Measurements from ENCODE around the gene STXBP4.

STXBP4 gene

GRCh38 chr17:55172612-55173011 lies 204.0 kb downstream of the STXBP4 start:
- no peak for DNase-seq (ENCODE audit: low spot score)

- no peak for DNase-seq (ENCODE audit: low spot score)
These were observed 205.6 kb downstream of the STXBP4 start for GRCh38 chr17:55174133-55174532.

DNA sequence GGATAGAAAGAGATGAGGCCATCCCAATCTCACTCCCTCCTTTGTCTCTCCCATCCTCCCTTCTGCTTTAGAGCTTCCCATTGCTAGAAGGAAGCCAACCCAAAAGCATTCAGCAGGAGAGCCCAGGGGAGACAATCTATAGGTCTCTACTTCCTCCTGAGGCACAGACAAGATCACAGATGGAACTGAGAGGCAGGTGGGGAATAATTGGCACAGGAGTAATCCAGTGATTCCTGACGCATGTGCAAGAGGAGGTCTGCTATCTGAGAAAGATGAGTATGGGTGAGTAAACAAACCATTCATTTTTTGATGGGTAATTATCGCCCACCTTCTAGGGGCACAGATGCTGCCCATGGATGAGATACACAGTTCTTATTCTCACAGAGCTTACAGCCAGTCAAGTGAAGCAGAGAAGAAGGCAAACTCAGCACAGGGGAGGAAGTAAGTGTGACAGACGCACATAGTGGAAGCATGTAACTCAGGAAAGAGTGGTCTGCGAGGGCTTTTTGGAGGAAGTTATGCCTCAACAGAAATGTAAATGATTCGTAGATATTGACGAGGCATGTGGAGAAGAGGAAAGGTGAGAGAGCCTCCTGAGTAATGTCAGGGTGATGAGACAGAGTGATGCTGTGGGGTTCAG lies 207.3 kb downstream of the STXBP4 start:
- DNase-seq (ENCODE audit: low spot score): no peak

GRCh38 chr17:55177159-55177854 lies 208.7 kb downstream of the STXBP4 start:
- no peak for DNase-seq (ENCODE audit: low spot score)

DNA sequence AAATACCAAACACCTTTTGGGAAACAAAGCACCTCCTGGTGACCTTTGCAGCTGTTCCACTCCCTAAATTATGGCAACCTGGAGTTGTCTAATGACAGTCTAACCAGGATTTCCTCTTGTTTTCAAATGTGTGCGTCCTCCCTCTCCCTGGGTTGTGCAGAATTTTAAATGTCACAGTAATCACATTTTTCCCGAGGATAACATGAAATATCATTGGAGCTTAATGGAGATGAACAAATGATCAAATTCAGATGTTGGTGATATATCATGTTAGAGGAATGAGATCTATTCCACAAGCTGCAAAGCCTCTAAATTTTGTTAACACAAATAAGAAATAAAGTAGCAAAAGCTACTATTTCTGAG lies 209.3 kb downstream of the STXBP4 start:
- no peak for DNase-seq (ENCODE audit: low spot score)

DNA sequence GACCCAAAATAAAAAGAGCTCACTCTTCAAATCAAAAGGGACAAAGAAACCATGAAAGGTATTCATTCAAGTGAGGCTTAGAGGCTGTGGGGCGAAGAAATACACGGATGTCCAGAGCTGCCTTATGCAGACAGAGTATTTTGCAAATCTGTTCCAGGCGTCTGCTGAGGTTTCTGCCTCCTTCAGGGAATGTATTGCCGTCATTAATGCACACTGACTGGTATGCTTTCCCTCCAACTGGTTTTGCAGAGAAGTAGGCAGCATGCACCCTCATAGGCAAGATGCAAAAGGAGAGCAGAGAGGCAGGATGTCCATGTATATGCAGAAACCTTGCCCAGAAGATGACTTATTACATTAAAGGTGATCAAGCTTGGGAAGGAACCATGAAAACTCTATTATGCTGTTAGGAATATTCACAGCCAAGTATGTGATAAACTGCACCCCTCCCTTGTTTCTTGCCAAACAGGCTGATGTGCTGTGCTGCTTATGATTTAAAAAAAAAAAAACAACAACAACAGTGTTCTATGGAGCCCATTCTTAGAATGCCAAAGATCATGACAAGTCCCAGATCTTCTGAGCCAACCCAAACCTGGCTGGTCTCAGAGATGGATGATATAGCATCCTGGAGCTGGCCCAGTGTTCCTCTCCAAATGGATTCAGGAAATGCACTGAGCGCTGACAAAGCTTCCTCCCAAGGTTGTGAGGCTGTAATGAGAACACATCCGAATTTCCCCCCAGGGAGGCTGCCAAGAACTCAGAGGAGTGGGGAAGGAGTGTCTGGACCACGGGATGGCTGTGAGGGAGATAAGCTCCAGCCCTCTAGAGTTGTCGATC lies 218.6 kb downstream of the STXBP4 start:
- no peak for DNase-seq (ENCODE audit: low spot score)

GRCh38 chr17:55190748-55191147 lies 222.2 kb downstream of the STXBP4 start:
- DNase-seq (ENCODE audit: low spot score): no peak

- no peak for DNase-seq (ENCODE audit: low spot score)
These were observed 230.3 kb downstream of the STXBP4 start for GRCh38 chr17:55198690-55199370.

DNA sequence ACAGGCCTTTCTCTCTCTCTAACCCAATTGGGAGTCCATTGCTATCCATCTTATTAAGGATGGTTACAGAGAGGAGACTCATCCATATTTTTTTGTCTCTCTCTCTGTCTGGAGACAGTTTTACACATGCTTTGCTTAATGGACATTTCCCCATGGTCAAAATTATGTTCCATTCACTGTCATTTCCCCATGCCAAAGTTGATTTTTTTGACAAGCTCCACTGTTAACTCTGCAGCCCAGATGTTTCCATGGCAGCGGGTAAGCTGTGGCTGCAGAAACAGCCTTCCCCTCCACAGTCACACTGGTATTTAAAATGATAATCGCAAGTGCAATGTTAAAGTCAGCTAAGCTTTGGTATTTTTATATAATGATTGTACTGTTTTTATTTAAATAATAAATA lies 232.3 kb downstream of the STXBP4 start:
- no peak for DNase-seq (ENCODE audit: low spot score)

DNA sequence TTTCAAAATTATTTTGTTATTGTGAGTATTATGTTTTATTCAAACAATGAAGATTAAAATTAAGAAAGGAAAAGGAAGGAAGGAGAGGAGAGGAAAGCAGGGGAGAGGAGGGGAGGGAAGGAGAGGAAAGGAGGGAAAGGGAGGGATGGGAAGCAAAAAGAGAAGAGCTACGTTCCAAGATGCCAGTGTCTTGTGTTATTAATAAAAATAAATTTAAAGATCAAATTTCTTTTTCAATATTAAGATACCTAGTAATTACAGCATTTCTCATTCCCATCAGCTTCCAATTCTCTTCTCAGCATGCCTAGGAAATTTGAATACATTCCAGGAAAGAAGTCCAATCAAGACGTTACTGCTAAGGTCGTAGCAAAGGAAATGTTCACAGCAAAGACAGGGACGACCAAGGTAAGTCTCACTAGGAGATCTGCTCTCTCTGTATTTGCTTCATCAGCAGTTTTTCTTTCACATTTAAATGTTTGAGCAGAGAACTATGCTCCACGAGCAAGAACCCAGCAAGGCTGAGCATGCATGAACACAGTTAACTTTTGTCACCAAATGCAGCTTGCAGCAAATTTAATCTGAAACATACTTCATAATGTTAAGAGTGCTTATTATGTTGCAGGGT lies 232.9 kb downstream of the STXBP4 start:
- DNase-seq (ENCODE audit: low spot score): no peak

DNA sequence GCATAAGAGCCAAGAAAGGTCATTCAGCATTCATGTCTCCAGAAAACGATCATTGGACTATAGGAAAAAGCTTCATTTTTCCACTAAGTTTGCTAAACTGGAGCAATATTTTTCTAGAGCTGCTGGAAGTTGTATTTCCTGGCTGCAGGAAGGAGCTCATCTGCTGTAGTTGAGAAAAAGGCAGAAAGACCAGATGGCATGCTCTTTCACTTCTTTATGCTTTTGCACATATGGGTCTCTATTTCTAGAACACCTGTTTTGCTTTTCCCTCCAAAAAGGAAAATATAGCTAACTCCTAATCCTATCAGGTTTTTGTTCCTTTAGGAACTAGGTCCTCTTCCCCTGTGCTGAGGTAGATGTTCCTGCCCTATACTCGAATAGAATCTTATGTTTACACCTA lies 234.3 kb downstream of the STXBP4 start:
- DNase-seq (ENCODE audit: low spot score): no peak

- DNase-seq (ENCODE audit: low spot score): no peak
These were observed 239.7 kb downstream of the STXBP4 start for GRCh38 chr17:55208078-55208812.

DNA sequence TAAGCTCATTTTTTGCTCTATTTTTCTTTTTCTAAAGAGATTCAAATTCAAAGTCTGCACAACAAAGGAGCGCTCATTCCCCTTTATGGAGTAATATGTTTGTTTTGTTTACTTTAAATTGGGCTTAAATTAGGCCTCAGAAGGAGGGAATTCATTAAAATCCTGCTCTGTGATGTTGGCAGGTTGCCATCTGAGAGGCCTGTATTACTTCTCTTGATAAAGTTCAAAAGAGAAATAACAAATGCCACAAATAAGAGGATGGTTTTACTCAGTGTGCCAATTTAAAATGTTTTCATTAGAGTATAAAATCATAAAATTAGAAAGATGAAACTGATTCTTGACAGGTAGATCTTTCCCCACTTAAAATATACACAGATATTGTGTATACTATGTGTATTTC lies 241.7 kb downstream of the STXBP4 start:
- DNase-seq (ENCODE audit: low spot score): no peak

DNA sequence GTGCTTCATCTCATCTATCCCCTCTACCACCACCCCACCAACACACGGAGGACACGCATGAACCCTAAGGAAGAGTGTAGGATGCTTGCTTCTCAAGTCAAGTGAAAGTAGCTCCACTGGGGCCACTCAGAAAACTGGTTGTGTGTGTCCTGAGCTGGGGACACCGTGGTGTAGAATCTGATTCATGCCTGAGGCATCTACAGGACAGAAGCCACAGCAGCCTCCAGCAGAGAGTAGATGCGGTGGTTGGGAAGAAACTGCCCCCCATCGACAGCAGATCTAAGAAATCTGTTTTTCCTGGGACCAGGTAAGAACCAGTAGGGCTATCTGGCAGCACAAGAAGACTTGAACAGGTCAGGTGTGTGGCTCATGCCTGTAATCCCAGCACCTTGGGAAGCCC lies 244.3 kb downstream of the STXBP4 start:
- DNase-seq (ENCODE audit: low spot score): no peak

- DNase-seq (ENCODE audit: low spot score): no peak
These were observed 247.1 kb downstream of the STXBP4 start for GRCh38 chr17:55215711-55216110.

GRCh38 chr17:55216888-55217287 lies 248.3 kb downstream of the STXBP4 start:
- DNase-seq (ENCODE audit: low spot score): no peak

DNA sequence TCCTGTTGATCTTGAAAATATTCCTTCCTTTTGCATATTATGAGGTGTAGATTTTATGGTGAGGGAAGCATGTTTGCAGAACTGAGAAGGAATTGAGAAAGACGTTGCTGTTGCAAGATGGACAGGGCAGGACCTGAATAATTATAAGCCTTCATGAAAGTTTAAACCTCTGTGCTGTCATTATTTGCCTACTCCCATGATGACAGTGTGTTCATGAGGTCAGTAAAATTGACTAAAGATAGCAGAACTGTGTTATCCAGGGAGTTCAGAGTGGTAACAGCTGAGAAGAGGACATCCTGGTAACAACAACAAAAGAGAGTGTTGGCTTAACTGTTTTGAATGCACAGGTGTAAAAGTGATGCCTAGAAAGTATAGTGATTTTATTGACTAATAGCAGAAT lies 250.9 kb downstream of the STXBP4 start:
- DNase-seq (ENCODE audit: low spot score): no peak

DNA sequence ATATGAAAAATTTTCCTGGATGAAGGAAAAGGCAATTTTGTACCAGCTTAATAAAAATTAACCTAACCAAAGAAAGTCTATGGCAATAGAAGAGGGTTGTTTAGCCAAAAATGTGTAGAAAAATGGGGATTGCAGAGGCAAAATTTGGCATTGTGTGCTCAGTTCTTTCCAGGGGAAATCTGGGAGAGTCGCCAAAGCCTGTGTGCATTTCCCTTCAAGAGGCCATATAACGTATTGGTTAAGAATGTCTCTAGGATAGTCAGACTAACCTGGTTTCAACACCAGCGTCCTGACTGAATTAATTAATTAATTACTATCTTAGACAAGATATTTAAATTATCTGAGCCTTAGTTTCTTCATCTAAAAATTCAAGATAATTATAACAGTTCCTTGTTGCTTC lies 251.4 kb downstream of the STXBP4 start:
- DNase-seq (ENCODE audit: low spot score): no peak

All from hepatic stellate cell (primary cell).